Stimulated activated CD4-positive, alpha-beta T cell treated with anti-CD3 and anti-CD28 coated beads, Interleukin-15, amount 100 ng/mL, for 24 hours (primary cell): ENCODE results near the gene LRP1.
A peak's percentile ranks its signal among the peaks of the same experiment; 100 is the strongest.

ENCODE experiments used
- DNase-seq: peaks from one replicate; pipeline ENCODE4 v3.0.0-alpha.2; 2020

LRP1 gene

DNA sequence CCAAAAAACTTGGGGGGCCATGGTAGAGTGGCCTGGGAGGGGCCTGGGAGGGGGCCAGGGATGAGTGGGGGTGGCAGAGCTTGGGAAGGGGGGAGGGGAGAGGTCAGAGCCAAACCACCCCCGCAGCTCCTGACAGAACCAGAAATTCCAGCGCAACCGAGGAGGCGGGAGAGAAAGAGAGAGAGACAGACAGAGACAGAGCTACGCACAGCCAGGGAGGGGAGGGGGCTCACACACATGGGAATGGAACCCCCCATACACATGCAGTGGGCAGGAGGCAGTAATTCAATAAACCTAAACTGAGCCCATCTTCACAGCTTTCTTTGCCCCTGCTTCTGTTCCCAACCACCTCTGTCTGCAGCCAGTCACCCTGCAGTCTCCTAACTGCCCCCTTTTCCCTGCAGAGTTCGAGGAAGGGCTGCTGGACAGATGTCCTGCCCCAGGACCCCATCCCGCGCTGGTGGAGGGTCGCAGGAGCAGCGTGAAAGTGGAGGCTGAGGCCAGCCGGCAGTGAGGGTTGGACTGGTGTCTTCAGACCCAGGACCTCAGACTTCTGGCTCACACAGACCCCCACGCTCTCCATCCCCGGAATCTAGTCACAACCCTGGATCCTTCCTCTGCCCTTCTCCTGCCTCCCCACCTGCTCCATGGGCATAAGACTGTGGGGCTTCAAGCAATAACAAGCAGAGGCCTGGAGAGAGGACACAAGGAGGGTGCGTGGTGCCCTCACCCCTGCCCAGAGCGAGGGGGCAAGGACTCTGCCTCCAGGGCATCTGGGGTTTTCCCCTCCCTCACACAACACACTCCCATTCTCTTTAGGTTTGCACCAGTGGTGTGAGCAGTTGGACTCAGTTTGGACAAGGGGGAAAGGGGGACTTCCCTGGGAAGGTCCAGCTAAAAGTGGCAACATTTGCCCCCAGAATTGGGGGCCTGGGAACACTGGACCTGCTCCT, 33.8 kb upstream of the LRP1 start:
- peak; percentile 28 for DNase-seq

DNA sequence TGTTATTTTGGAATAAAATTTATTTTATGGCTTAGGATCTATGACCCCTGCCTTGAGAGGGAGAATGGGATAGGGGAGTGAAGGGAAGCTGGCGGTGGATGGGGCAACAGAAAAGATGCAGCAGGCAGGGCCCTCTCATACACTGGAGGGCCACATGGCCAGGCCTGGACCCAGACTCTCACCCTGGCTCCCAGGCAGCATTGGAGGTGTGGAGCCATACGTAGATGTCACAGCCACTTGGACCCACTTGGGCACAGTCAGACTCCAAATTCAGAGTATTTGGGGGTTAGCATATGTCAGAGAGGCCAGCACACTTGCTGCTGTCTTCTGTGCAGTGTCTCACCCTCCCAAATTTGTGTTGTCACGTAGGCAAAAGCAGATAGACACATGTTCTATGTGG, 32.8 kb upstream of the LRP1 start:
- no peak for DNase-seq

DNA sequence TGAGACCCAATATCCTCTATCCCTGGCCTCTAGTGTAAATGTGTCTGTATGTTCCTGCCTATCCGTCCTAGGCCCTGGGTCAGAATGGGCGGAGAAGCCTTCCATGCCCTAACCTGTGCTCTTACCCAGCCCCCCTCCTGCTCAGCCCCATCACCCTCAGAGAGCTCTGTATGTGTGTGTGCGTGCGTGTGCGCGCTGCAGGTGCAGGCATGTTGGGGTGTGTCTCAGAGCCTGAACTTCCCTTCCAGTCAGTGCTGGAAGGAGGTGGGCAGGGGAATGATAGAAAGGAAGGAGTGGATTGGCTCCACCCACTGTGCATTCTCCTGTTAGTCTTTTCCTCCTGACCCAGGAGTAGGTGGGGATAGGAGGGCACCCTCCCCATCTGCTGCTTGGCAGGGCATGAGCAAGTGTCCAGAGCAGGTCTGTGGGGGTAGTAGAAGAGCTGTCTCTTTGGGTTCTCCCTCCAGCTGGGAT, 32.1 kb upstream of the LRP1 start:
- no peak for DNase-seq

DNA sequence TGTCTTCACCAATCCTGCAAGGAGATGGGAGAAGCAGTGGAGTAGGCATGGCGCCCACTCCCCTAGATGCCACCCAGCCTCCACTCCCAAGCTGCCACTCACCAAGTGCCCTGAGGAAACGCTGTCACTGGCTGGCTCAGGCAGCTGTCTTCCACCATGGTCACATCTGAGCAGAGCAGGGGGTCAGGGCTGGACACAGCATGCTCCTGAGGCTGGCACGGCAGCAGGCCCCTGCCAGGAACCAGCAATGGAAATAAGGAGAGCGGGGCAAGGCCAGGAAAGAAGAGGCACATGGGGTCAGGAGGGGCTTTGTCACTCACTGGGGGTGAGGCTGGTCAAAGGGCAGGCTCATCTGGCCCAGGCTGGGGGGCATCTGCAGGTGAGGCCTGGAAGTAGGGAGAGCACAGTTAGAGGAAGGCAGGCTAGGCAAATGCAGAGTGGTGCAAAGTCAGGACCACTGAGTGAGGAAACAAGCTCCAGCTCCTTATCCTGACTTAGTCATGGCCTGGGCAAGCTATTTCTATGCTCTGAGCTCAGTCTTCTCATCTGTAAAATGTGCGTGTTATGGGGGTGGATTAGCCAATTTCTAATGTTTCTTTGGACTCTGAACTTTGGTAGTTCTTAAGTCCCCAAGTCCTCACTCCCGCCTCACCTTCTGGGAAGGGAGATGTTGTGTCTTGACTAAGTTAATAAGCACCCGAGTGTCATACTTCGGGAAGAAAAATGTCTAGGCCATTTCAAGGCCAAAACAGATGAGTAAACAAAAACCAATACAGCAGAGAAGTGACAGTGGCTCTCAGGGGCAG, 31.3 kb upstream of the LRP1 start:
- no peak for DNase-seq

DNA sequence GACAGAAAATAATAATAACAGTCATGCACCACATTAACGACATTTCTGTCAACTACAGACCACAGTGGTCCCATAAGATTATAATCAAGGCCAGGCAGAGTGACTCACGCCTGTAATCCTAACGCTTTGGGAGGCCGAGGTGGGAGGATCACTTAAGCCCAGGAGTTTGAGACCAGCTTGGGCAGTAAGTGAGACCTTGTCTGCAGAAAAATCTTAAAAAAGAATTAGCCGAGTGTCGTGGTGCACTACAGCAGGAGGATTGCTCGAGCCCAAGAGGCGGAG, 30.8 kb upstream of the LRP1 start:
- no peak for DNase-seq

DNA sequence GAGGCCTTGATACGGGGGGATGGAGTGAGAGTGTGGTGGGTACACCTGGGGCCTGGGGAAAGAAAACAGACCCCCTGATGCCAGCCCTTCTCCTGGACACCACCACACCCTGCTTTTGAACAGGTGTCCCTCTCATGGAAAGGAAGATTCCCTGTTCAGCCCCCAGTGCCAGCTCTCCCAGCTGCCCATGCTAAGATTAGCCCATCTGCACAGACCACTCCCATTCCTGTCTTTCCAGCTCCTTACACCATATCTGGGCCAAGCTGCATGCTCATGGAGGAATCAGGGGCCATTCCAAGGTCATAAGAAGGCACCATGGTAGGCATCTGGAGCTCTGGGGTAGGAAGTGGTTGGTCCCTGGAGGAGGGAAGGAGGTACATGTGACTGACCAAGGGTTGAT, 29.7 kb upstream of the LRP1 start:
- DNase-seq = no peak

DNA sequence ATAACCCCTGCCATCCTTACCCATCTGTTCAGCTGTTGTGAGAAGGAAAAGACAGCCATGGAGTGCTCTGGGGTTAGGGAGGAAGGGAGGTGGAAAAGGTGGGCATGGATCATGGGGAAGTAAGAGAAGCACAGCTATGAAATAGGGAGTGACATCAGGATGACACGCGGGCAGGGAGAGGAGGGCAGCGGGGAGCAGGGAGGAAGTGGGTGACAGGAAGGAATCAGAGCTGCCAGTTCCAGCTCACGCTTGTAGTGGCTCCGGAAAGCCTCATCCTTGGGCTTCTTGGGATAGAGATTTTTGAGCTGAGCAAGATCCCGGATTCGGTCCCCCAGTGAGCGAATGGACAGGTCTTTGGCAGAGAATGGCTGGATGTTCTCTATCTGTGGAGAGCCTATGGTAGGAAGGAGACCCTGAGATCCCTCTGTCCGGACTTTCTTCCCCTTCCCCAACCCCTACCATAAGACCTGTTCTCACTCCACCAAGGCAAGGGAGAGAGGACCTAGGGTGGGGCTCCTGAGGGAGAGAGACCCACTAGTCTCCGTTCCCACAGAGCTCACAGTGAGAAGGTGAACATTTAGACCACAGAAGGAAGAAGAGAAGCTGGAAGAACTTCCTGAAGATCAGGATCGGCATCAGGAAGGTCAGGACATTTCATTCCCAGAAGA, 29.1 kb upstream of the LRP1 start:
- DNase-seq = no peak

DNA sequence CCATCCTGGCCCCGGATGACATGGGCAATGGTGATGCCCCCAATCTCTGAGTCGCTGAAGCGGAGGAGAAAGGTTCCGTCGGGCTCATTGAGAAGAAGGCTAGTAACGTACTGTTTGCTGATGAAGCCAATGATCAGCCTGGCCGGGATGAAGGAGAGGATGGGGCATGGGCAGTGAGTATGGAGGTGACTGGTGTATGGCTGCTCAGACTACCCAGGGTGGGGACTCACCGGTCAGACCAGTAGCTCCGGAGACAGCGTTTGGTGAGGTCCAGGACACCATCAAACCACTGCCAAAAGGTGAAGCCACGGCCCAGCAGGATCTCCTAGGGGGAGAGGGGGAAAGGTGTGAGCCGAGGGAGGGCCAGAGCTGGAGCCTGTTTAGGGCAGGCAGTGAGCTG, 28.5 kb upstream of the LRP1 start:
- no peak for DNase-seq

DNA sequence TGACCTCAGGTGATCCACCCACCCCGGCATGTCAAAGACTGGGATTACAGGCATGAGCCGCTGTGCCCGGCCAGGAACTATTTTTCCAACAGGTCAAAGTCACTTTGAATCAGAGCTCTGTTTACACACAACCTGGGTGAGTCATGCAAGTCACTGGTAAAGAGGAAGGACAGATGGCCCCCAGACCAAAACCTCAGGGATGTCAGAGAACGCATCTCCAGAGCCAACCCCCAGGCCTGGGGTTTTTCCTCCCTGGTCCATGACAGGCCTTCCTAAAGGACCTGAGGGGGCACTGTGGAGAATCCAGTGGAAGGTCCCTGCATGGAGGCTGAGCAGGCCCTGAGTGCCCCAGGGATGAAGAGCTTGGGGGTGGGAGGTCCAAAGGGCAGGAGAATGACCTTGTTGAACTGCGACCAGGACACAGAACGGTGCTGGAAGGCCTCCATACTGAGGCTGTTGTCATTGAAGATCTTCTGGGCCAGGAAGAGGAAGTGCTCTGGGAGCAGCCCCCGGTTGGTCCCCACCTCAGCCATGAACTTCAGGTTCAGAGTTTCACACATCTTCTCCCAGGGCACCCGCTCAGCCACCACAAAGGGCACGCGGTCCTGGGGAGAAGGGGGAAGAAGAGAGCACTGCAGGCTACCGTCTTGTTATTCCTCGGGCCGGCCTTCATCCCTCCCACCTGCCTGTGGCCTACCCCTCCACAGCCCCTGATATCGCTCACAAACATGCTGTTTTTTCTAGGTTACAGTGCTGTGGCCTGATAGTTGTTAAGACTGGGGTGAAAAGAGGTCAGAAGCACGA, 26.2 kb upstream of the LRP1 start:
- no peak for DNase-seq

DNA sequence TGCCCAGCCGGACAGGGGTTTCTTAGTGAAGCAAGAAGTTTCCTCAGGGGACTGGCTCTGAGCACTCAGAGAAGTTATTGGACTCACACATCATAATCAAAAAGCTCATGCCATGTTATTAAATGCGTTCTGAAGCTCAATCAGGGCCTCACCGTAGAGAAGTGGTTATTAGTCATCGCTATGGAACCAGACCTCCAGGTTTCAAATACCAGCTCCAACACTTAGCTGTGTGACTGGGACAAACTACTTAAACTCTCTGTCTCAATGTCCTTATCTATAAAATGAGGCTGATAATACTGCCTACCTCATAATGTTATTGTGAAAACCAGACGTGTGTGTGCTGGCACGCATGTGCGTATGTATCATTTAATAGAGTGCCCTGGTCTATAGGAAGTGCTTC, 24.4 kb upstream of the LRP1 start:
- DNase-seq = no peak

DNA sequence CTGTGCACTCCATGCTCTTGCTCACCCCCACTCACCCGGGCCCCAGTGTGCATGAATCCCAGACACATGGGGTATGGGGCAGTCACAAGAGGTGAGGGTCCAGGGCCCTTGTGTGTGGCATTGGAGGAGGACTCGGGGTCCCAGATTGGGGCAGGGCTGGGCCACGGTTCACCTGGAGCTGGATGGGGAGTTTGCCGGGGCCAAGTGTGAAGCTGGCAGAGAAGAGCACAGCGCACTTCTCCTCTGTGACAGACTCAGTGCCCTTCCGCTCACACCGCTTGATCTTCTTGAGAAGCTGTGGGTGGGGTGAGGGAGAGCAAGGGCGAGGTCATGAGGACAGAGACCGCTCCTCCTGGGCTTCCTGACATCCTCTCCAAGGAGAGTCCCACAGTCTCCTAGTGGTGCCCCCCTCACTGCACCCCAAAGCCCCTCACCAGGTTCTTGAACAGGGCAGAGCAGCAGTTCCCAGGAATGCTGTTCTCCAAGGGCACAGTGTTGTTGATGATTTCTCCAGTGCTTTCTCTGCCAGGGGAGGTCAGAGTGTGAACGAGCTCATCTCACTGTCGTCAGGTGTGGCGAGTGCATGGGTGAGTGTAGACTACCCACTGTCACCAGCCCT, 23.9 kb upstream of the LRP1 start:
- DNase-seq = no peak

DNA sequence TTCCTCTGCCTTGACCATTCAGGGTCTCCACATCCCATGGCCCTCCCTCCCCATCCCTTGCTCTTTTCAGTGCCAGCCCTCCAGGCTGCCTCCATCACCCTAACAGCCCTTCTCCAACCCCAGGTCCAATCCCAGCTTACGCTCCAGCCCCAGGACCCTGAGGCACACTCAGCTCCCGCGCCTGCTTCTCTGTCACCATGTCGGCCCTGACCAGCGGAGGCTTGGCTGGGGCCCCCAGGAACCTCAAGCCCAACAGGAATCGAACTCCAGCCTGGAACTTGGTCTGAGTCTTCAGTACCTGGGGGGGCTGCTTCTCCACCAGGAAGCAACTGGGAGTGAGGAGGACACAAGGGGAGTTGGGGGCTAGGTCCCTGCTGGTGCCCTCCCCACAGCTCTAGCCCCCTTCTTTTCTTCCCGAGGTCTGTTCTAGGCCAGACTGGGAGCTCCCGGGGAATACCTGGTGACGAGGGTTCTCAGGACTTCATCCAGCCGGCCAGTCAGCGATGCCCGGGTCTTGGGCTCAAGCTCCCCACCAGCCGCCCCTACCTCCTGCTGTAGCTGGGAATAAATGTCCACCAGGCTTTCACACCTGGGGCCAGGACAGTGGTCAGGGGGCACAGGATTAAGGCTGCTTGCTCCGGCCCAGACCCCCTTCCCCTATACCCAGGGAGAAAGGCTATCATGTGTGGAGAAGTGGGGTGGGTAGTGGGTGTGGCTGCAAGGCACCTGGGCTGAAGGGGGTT, 23.1 kb upstream of the LRP1 start:
- DNase-seq = no peak

DNA sequence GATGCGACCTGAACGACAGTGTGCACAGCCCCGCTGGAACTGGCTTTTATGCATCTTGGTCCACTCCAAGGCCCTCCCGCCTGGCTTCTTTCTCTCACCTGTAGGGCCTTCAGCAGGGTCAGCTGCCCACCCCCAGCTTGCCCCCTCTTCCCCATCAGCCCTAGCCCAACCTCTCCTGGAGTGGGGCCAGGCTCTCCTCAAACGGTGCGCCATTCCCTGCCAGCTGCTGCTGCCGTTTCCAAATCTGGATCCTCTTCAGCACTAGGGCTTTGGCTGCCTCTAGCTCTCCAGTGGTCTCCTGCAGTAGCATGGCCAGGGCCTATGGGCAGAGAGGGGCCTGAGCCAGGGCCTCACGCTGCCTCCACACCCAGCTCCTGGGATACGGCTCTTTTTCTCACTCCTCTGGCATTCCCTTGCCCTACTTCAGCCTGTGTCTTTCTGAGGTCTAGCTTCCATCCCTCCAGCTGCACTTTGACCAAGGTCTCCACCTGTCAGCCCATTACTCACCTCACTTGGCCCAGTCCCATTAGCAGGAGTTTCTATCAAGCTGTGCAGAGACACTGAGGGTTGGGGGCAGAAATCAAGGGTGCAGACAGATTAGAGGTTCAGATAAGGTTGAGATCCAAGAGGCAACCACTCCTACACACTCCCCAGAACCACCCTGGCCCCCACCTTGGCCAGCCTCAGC, 22.1 kb upstream of the LRP1 start:
- DNase-seq = no peak

DNA sequence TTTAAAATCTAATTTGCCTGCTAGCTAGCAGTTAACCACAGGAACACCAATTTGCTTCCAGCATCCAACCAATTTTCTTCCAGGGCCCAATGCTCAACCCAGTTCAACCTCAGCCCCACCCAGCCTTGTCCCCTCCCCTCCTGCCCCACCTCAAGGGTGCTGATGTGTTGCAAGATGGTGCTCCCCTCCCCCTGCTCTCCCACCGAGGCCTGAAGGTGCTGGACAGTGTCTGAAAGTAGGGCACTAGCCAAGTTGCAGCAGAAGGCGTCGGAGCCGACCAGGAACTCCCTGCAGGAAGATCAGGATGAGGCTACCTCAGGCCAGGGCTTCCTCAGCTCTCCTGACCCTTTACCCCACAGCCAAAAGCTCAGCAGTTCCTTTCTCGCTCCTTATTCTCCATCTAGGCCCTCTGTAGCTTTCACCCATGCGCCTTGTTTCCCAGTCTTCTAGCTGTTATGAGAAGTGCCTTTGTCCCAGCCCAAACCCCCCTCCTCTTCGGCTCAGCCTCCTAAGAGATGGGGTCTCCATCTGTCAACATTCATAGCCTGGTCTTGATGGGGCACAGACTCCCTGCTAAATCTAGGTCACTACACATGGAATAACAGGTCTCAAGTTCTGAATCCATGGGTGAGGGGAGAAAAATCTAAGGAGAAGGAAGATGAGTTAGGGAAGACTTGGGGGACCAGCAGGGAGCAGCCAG, 20.7 kb upstream of the LRP1 start:
- DNase-seq = no peak

DNA sequence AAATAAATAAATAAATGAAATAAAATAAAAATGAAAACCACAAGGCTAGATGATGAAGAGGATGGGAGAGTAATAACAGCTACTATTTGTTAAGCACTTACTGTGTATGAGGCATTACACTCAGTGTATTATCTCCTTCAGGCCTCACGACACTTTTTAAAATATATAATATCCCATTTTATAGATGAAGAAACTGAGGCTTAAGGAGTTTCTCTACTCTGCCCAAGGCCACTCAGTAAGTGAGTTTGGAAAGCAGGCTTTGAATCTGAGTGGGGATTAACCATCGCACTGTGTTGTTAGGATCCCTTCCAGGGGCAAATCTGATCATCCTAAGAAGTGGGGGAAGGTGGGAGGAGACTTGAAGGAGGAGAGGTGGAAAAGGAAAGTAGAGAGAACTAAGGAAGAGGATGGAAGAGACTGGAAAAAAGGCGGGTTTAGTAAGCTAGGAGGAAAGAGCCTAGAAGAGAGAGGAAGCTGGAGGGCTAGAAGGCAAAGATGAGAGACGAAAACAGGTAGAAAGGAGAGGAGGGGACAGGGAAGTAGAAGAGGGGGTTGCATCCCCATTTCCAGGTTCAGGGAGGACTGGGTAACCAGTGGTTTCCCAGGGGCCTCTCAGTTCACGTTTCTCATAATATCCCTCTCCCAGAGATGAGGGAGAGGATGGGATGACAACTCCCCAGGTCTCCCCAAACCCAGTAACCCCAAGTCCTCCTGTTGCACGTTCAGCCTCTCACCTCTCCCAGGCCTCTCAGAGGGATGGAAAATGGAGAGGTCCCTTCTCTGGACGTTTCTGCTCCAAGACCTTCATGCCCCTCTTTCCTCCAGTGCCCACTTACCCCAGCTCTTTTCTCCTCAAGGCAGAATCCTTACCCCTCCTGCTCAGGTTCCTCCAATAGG, 18.8 kb upstream of the LRP1 start:
- no peak for DNase-seq

DNA sequence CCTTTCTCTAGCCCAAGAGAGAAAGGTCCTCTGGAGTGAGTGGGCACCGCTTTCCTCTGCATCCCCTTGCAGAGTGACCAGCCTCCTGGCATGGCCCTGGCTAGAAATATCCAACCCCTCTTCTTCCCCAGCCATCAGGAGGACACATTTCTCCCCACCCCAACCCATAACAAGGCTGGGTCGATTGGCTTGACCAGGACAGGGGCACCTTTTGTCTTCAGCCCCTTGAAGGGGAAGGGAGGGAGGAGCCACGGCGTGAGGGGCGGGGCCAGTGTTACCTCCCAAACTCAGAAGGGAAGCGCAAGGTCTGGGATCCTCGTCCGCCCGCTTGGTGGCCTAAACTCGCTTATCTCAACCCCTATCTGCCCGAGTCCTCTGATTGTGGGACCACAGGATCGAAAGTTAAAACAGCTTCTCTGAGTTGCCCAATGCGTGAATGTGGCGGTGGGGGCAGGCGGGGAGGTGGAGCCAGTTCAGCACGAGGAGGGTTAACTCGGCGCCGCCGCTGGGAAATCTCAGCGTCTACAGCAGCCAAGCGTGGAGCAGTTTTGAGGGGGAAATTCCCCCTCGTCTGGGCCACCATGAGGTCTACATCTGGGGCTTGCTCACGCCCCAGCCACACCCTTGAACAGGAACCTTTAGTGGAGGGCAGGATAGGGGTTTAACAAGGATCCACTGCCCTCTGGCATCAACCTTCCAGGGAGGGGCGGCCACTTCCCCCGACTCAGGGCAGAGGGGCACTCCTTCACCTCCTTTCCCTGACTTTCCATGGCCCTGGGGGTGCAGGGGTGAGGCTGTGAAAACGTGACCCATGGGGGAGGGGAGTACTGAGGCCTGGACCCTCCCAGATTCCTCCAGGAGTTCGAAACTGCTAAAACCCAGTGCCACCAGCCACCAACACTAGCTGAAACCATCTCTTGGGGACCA, 17.9 kb upstream of the LRP1 start:
- DNase-seq = peak; percentile 89

DNA sequence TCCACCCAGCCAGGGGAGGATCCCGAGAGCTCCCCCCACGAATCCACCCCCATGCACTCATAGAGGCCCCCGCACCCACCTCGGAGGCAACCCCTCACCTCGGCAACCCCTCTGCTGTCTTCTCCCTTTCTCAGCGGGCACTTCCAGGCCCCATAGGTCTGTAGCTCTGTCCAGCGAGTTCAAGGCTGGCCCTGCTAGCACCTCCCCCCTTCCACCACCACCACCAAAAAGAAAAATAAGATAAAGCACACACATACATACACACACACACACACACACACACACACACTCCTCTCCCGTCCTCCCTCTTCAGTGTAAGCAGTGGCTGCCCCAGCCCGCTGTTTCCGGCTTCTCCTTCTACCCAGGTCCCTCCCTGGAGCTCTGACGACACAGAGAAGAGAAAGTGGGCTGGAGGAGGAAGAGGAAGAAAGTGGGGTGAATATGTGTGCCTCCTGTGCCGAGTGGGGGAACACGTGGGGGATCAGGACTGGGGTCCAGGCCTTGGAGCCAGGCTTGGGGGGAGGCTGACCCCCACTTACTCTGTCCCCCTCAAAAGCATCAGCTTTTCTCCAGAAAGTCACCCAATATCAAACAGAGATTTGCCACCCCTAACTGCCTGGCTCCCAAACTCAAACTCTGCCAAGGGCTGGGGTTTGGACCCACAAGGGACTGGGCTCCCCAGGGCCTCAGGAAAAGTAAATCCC, 17.1 kb upstream of the LRP1 start, which contains the start of gene STAT6:
Gene STAT6 (minus strand): TSS at position 332 of the 704 bp plus-strand sequence. CDS start 3,084 bp downstream, outside the sequence.
- peak; percentile 88 for DNase-seq
